Left ventricle myocardium inferior (tissue), 1 donor: ENCODE measurements around the gene RPS16. TPM values are rescaled to one million over a fixed set of nuclear protein-coding genes. Genes with fewer than 3 reads are reported as not detected.

Experiments used
- DNase-seq: peaks from one replicate; pipeline ENCODE4 v3.0.0-alpha.2; 2020
- H3K27ac ChIP-seq: fragments of 200-600 bp; replicated peaks from 2 replicates; pipeline ENCODE4 v1.8.0; 2021
- H3K27me3 ChIP-seq: fragments of 200-600 bp; 2 replicates; pipeline ENCODE4 v1.8.0; 2021; ENCODE audit warnings: low read depth
- H3K36me3 ChIP-seq: fragments of 200-600 bp; 2 replicates; pipeline ENCODE4 v1.8.0; 2021
- H3K4me1 ChIP-seq: fragments of 200-600 bp; 2 replicates; pipeline ENCODE4 v1.8.0; 2021
- H3K4me3 ChIP-seq: fragments of 200-600 bp; 2 replicates; pipeline ENCODE4 v1.8.0; 2021; ENCODE audit warnings: mild to moderate bottlenecking, moderate library complexity
- H3K9me3 ChIP-seq: fragments of 200-600 bp; replicated peaks from 2 replicates; pipeline ENCODE4 v1.8.0; 2021
- intact Hi-C: fragments of 100-400 bp; cut with micrococcal nuclease; formaldehyde crosslinking; loops from one replicate; pipeline ENCODE4 v1.11.0; 2022
- total RNA-seq: library from RNA; stranded (reverse); fragmentation: NEBNext Ultra II Directional; extraction: Animal tissue kit (Norgen Biotek cat#: 25700); gene quantifications from one replicate; pipeline ENCODE4 v1.2.1, GENCODE V29; 2021
- TF ChIP-seq, protein P1 (sequence below): fragments of 200-600 bp; IDR thresholded peaks from 2 replicates; pipeline ENCODE4 v1.8.0; 2021; ENCODE audit warnings: antibody characterized with exemption, mild to moderate bottlenecking, borderline replicate concordance
- donor health status: DM: no; HTN: yes; CAD: no; lungs with severe emphysema.

RPS16 gene
- total RNA-seq, 1 donor from 2014 or later = 1,107 TPM

DNA sequence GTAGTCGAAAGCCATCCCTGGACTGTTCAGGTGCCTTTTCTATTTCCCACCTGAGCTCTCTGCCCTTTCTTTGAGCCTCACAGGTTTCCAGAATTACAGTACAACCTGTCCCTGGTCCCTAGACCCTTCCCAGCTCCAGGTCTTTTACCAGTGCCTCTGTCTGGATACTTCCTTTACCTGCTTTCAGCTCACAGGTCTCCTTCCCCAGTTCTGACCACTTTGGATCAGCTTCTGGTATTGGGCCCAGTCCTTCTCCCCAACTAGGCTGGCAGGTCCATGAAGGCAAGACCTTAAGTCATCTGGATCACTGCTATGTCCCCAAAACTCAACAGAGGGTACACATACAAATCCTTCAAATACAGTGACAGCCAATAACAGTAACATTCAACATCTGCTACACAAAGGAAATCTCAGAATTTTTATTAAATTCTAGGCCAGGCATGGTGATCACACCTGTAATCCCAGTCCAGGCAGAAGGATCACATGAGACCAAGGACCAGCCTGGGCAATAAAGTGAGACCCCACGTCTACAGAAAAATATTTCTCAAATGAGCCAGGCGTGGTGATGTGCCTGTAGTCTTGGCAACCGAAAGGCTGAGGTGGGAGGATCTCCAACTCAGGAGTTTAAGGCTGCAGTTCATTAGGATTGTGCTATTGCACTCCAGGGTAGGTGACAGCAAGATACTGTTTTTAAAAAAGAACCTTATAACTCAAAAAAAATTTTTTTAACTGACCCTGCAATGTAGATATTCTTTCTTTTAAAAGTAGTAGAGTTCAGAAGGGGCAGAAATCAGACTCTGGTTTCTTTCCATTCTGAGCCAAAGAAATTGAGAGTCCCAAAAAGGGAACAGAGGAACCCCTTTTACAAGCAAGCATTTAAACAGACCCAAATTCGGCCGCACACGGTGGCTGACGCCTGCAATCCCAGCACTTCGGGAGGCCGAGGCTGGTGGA, 1.3 kb downstream of the RPS16 start:
- intact Hi-C loops = no loop called here
- Histone ChIP-seq H3K27me3 (peaks cover 4% of the 10 kb centered on the region), H3K27ac (peak overlapping the region; percentile 87), H3K4me1 (peaks cover 44% of the 10 kb centered on the region), H3K9me3 (no peaks in the 10 kb centered on the region), H3K4me3 (peak overlapping the region; percentile 96), H3K36me3 (peaks cover 32% of the 10 kb centered on the region)
- TF ChIP-seq, protein P1, sequence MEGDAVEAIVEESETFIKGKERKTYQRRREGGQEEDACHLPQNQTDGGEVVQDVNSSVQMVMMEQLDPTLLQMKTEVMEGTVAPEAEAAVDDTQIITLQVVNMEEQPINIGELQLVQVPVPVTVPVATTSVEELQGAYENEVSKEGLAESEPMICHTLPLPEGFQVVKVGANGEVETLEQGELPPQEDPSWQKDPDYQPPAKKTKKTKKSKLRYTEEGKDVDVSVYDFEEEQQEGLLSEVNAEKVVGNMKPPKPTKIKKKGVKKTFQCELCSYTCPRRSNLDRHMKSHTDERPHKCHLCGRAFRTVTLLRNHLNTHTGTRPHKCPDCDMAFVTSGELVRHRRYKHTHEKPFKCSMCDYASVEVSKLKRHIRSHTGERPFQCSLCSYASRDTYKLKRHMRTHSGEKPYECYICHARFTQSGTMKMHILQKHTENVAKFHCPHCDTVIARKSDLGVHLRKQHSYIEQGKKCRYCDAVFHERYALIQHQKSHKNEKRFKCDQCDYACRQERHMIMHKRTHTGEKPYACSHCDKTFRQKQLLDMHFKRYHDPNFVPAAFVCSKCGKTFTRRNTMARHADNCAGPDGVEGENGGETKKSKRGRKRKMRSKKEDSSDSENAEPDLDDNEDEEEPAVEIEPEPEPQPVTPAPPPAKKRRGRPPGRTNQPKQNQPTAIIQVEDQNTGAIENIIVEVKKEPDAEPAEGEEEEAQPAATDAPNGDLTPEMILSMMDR = no peak
- no peak for DNase-seq

DNA sequence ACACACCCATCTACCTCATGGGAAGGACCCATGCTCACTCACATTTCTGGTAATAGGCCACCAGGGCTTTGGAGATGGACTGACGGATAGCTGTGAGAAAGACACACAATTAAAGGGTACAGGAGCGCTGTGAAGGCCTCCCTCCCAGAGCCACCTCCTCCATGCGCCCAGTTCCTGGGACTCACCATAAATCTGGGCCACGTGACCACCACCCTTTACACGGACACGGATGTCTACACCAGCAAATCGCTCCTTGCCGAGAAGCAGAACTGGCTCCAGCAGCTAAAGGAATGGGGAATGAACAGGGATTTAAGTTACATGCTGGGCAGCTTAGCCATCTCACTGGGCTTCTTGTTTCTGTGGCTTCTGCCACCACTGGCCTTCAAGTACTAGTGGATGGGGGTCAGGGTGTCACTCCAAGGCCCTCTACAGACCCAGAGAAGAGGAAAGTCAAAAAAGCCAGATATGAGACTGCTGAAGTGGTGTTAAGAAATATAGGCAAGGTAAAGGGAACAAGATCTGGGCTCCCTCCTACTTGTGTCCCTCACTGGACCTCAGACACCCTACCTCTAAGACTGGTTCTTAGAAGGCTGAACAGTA, 2.2 kb downstream of the RPS16 start:
- peaks cover 32% of the 10 kb centered on the region for H3K36me3 ChIP-seq
- DNase-seq = no peak
- peaks cover 4% of the 10 kb centered on the region for H3K27me3 ChIP-seq
- TF ChIP-seq, protein P1 = no peak
- no peaks in the 10 kb centered on the region for H3K9me3 ChIP-seq
- H3K27ac ChIP-seq = no peak overlapping the region
- H3K4me3 ChIP-seq = no peak overlapping the region
- H3K4me1 ChIP-seq = peaks cover 52% of the 10 kb centered on the region
- intact Hi-C loops = no loop called here

DNA sequence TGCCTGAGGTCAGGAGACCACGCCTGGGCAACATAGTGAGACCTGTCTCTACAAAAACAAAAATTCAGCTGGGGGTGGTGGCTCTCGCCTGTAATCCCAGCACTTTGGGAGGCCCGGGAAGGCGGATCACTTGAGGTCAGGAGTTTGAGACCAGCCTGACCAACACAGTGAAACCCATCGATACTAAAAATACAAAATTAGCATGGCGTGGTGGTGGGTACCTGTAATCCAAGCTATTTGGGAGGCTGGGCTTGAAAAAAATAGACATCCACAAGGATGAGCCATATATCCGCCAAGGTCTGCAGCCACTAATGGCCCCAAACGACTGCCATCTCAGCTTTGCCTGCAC, 3.1 kb downstream of the RPS16 start:
- intact Hi-C loops = no loop called here
- no peaks in the 10 kb centered on the region for H3K9me3 ChIP-seq
- no peaks in the 10 kb centered on the region for H3K27me3 ChIP-seq
- TF ChIP-seq, protein P1 = no peak
- H3K4me1 ChIP-seq = peaks cover 62% of the 10 kb centered on the region
- H3K4me3 ChIP-seq = no peak overlapping the region
- H3K36me3 ChIP-seq = peaks cover 32% of the 10 kb centered on the region
- no peak for DNase-seq
- no peak overlapping the region for H3K27ac ChIP-seq

DNA sequence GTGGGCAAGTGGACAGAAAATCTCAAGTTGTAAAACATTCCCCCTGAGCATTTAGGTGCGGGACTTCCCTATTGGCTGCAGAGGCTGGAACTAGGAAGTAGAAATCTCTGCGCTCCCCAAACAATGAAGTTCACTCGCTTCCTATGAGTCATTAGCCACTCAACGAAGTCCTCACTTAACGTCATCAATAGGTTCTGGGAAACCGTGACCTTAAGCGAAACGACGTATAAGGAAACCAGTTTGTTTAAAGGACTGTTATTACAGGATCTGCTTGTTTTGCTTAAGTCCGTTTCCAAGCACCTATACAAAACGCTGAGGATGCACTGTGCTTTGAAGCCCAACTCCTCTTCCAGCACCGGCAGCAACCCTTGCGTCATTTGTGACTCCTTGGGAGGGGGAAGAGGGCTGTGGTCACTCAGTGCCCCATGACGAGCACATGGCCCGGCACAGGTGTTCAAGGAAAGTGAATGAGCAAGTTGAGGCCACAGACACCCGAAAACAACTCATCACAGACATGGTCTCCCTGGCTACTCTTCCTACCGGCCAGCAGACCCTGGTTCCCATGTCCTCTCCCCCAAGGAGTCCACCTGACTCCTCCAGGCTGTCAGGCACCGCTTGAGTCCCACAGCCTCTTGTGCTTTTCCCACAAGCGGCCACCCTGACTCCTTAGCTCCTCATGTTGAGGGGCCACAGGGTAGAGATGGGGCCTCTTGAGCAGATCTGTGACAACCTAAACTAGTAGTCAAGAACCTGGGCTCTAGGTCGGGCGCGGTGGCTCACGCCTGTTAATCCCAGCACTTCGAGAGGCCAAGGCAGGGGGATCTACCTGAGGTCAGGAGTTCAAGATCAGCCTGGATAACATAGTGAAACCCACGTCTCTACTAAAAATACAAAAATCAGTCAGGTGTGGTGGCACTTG, 4.8 kb downstream of the RPS16 start:
- intact Hi-C loops = no loop called here
- TF ChIP-seq, protein P1 = no peak
- Histone ChIP-seq H3K27me3 (no peaks in the 10 kb centered on the region), H3K9me3 (no peaks in the 10 kb centered on the region), H3K4me3 (peak overlapping the region; percentile 13), H3K4me1 (peaks cover 53% of the 10 kb centered on the region), H3K36me3 (peaks cover 32% of the 10 kb centered on the region), H3K27ac (peak overlapping the region; percentile 73)
- DNase-seq = no peak
